ENCODE measurements around the gene KAT5. TPM values are rescaled to one million over a fixed set of nuclear protein-coding genes. Genes with fewer than 3 reads are reported as not detected.

KAT5 gene
- total RNA-seq, 2 donors from 2014 or later = 48.5 to 48.8 TPM

GRCh38 chr11:65743681-65744025, 31.6 kb downstream of the KAT5 start:
- Mint-ChIP-seq H3K4me1 (no peaks in the 10 kb centered on the region), H3K9me3 (peaks cover 8% of the 10 kb centered on the region), H3K4me3 (no peak overlapping the region), H3K36me3 (ENCODE audit: low read depth) (no peaks in the 10 kb centered on the region), H3K27ac (no peak overlapping the region), H3K27me3 (ENCODE audit: insufficient read depth) (peaks cover 53% of the 10 kb centered on the region)
- Histone ChIP-seq H3K27me3 (ENCODE audit: control insufficient read depth, insufficient read depth, low read length, poor library complexity, severe bottlenecking) (peaks cover 22% of the 10 kb centered on the region), H3K9ac (ENCODE audit: extremely low read depth, low read length, poor library complexity, severe bottlenecking) (no peak overlapping the region), H3K27ac (ENCODE audit: low read depth, low read length) (no peak overlapping the region), H3K9me3 (ENCODE audit: control insufficient read depth, low read length) (no peaks in the 10 kb centered on the region), H3K36me3 (ENCODE audit: control insufficient read depth, insufficient read depth, low read length) (no peaks in the 10 kb centered on the region), H3K4me1 (ENCODE audit: control insufficient read depth, insufficient read depth, low read length) (no peaks in the 10 kb centered on the region), H3K4me3 (ENCODE audit: low read length) (no peak overlapping the region)
- 90 to 95% methylated on average over 10 of the region's 10 CpGs for WGBS, 2 experiments (ENCODE audit: insufficient coverage in 1 of 2, insufficient read length in 1 of 2)
- no peak for TF ChIP-seq CTCF (conservative IDR thresholded peaks at IDR 0.05)
- no peak for DNase-seq

GRCh38 chr11:65744026-65744698, 32.1 kb downstream of the KAT5 start:
- Histone ChIP-seq H3K4me3 (ENCODE audit: low read length) (no peak overlapping the region), H3K9ac (ENCODE audit: extremely low read depth, low read length, poor library complexity, severe bottlenecking) (no peak overlapping the region), H3K9me3 (ENCODE audit: control insufficient read depth, low read length) (no peaks in the 10 kb centered on the region), H3K27me3 (ENCODE audit: control insufficient read depth, insufficient read depth, low read length, poor library complexity, severe bottlenecking) (peaks cover 27% of the 10 kb centered on the region), H3K36me3 (ENCODE audit: control insufficient read depth, insufficient read depth, low read length) (no peaks in the 10 kb centered on the region), H3K4me1 (ENCODE audit: control insufficient read depth, insufficient read depth, low read length) (no peaks in the 10 kb centered on the region), H3K27ac (ENCODE audit: low read depth, low read length) (no peak overlapping the region)
- Mint-ChIP-seq H3K9me3 (peaks cover 11% of the 10 kb centered on the region), H3K27ac (no peak overlapping the region), H3K27me3 (ENCODE audit: insufficient read depth) (peaks cover 58% of the 10 kb centered on the region), H3K4me3 (no peak overlapping the region), H3K4me1 (no peaks in the 10 kb centered on the region), H3K36me3 (ENCODE audit: low read depth) (no peaks in the 10 kb centered on the region)
- WGBS, 2 experiments (ENCODE audit: insufficient coverage in 1 of 2, insufficient read length in 1 of 2) = 83 to 89% methylated on average over 15 to 18 of the region's 18 CpGs
- peak; percentile 82 for DNase-seq
- TF ChIP-seq CTCF (conservative IDR thresholded peaks at IDR 0.05) = peak; percentile 65

GRCh38 chr11:65744699-65745042, 32.6 kb downstream of the KAT5 start:
- Histone ChIP-seq H3K36me3 (ENCODE audit: control insufficient read depth, insufficient read depth, low read length) (no peaks in the 10 kb centered on the region), H3K4me1 (ENCODE audit: control insufficient read depth, insufficient read depth, low read length) (no peaks in the 10 kb centered on the region), H3K4me3 (ENCODE audit: low read length) (no peak overlapping the region), H3K9me3 (ENCODE audit: control insufficient read depth, low read length) (no peaks in the 10 kb centered on the region), H3K27me3 (ENCODE audit: control insufficient read depth, insufficient read depth, low read length, poor library complexity, severe bottlenecking) (peaks cover 32% of the 10 kb centered on the region), H3K27ac (ENCODE audit: low read depth, low read length) (no peak overlapping the region), H3K9ac (ENCODE audit: extremely low read depth, low read length, poor library complexity, severe bottlenecking) (no peak overlapping the region)
- DNase-seq = no peak
- no peak overlapping the region for H3K4me3 Mint-ChIP-seq
- H3K4me1 Mint-ChIP-seq = no peaks in the 10 kb centered on the region
- H3K27me3 Mint-ChIP-seq (ENCODE audit: insufficient read depth) = peaks cover 63% of the 10 kb centered on the region
- H3K9me3 Mint-ChIP-seq = peaks cover 11% of the 10 kb centered on the region
- 89 to 90% methylated on average over 8 of the region's 8 CpGs for WGBS, 2 experiments (ENCODE audit: insufficient coverage in 1 of 2, insufficient read length in 1 of 2)
- no peaks in the 10 kb centered on the region for H3K36me3 Mint-ChIP-seq (ENCODE audit: low read depth)
- no peak overlapping the region for H3K27ac Mint-ChIP-seq
- TF ChIP-seq CTCF (conservative IDR thresholded peaks at IDR 0.05) = no peak

Data from endodermal cell (in vitro differentiated cells).